ENCODE measurements around the gene CEP63. TPM values are rescaled to one million over a fixed set of nuclear protein-coding genes. Genes with fewer than 3 reads are reported as not detected.

Gene CEP63
- total RNA-seq, 2 experiments from 2014 or later: 13.2 to 15.1 TPM

DNA sequence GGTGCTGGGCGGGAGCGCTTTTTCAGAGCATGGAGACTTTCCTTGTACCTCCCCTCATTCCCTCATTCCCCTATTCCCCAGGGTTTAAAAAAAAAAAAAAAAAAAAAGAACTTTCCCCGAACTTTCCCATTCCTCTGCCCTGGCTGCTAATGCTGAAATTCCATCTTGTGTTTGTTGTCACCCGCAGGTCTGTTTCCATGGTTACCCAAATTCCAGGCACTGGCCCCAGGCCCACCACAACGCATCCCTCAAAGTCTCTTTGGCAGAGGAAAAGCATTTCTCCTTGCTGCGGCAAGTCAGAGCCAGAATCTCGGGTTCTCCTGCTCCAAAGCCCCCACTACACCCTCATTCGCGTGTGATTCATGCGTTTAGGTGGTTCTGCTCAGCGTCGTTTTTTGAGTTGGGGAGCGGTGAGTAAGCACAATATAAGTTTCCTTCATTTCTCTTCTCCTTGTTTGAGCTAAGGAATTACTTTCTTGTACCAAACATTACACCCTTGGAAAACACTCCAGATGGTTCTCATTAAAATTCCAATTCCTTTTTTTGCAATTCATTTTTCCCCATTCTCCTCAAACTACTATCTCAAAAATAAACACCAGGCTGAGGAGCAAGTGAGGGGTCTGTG lies 21.7 kb upstream of the CEP63 start:
- ATAC-seq (ENCODE audit: poor library complexity): no peak
- Histone ChIP-seq H3K4me3 (ENCODE audit: low read length) (no peak overlapping the region), H3K4me1 (ENCODE audit: insufficient read depth, low read length) (no peaks in the 10 kb centered on the region), H3K36me3 (ENCODE audit: insufficient read depth, low read length) (no peaks in the 10 kb centered on the region), H3K9me3 (ENCODE audit: control insufficient read depth in 1 of 2, insufficient read depth in 1 of 2, low read length in 2 of 2) (no peaks in the 10 kb centered on the region), H3K27ac (ENCODE audit: low read depth in 1 of 2, low read length in 2 of 2) (no peak overlapping the region), H3K27me3 (ENCODE audit: control insufficient read depth in 1 of 2, insufficient read depth in 2 of 2, low read length in 2 of 2) (no peaks in the 10 kb centered on the region)
- DNase-seq: no peak
- H3K36me3 Mint-ChIP-seq (ENCODE audit: low read depth): no peaks in the 10 kb centered on the region
- no peaks in the 10 kb centered on the region for H3K9me3 Mint-ChIP-seq
- no peak overlapping the region for H3K27ac Mint-ChIP-seq
- POLR2A ChIA-PET: no interaction called here
- no peak for TF ChIP-seq CTCF (IDR thresholded peaks at IDR 0.05)
- peaks cover 5% of the 10 kb centered on the region for H3K27me3 Mint-ChIP-seq
- CTCF ChIA-PET: no interaction called here
- no peak overlapping the region for H3K4me3 Mint-ChIP-seq
- no peaks in the 10 kb centered on the region for H3K4me1 Mint-ChIP-seq (ENCODE audit: low read depth)
- intact Hi-C loops (cut with DNase I, micrococcal nuclease): no loop called here

DNA sequence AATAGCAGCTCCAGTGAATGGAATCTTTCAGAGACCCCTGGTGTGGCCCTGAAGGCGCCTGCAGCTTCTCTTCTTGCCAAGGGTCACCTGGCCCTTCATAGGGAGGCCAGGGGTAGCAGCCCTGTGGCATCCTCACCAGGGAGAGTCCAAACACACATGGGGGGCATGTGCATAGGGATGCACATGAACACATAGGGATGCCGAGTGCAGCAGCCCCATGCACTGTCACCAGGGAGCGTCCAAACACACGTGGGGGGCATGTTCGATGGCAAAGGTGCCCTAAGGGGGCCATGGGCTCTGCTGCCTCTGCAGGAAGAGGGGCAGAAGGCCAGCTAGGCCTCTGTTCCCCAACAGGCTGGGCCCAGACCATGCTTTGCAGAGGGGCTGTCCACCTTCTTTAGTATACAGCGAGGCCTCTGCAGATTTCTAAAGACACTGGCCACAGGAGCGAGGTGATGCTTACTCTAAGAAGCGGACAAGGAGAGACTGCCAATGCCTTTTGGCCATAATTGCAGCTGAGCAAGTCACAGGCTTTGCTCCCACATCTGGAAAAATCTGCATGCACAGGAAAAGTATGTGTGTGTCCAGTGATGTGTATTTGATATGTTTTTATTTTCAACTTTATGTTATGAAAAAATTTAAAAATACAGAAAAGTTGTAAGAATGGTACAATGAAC lies 21.0 kb upstream of the CEP63 start:
- no peaks in the 10 kb centered on the region for H3K4me1 ChIP-seq (ENCODE audit: insufficient read depth, low read length)
- H3K4me3 Mint-ChIP-seq: no peak overlapping the region
- ATAC-seq (ENCODE audit: poor library complexity) (no peak), DNase-seq (no peak)
- intact Hi-C loops (cut with DNase I, micrococcal nuclease): no loop called here
- no peaks in the 10 kb centered on the region for H3K4me1 Mint-ChIP-seq (ENCODE audit: low read depth)
- TF ChIP-seq CTCF (IDR thresholded peaks at IDR 0.05): no peak
- H3K9me3 Mint-ChIP-seq: no peaks in the 10 kb centered on the region
- H3K27me3 Mint-ChIP-seq: peaks cover 5% of the 10 kb centered on the region
- H3K27me3 ChIP-seq (ENCODE audit: control insufficient read depth in 1 of 2, insufficient read depth in 2 of 2, low read length in 2 of 2): no peaks in the 10 kb centered on the region
- H3K9me3 ChIP-seq (ENCODE audit: control insufficient read depth in 1 of 2, insufficient read depth in 1 of 2, low read length in 2 of 2): no peaks in the 10 kb centered on the region
- POLR2A ChIA-PET: no interaction called here
- no peaks in the 10 kb centered on the region for H3K36me3 ChIP-seq (ENCODE audit: insufficient read depth, low read length)
- H3K27ac Mint-ChIP-seq: no peak overlapping the region
- no peak overlapping the region for H3K4me3 ChIP-seq (ENCODE audit: low read length)
- CTCF ChIA-PET: no interaction called here
- no peak overlapping the region for H3K27ac ChIP-seq (ENCODE audit: low read depth in 1 of 2, low read length in 2 of 2)
- H3K36me3 Mint-ChIP-seq (ENCODE audit: low read depth): no peaks in the 10 kb centered on the region

DNA sequence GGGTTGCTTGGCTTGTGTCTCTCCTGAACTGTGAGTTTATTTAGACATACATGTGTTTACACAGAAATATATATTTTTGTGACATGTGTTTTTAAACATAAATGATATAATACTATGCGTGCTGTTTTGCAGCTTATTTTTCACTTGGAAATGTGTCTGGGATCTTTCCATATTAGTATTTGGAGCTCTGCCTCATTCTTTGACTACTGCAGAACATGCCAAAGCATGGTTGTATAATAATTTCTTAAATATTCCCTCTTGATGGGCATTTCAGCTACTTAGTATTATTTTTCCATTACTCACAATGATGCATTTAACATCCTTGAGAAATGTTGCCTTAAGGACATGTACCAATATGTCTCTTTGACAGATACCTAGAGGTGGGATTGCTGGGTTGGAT lies 19.5 kb upstream of the CEP63 start:
- H3K36me3 ChIP-seq (ENCODE audit: insufficient read depth, low read length): no peaks in the 10 kb centered on the region
- H3K4me1 Mint-ChIP-seq (ENCODE audit: low read depth): no peaks in the 10 kb centered on the region
- H3K4me3 Mint-ChIP-seq: no peak overlapping the region
- ChIA-PET CTCF (interaction anchor here (0.7 kb wide), 1 partner anchor 926 kb away, joined by 3 read pairs; no protein-coding TSS in a partner anchor), POLR2A (no interaction called here)
- no peaks in the 10 kb centered on the region for H3K9me3 Mint-ChIP-seq
- H3K9me3 ChIP-seq (ENCODE audit: control insufficient read depth in 1 of 2, insufficient read depth in 1 of 2, low read length in 2 of 2): no peaks in the 10 kb centered on the region
- no peaks in the 10 kb centered on the region for H3K4me1 ChIP-seq (ENCODE audit: insufficient read depth, low read length)
- no peaks in the 10 kb centered on the region for H3K27me3 ChIP-seq (ENCODE audit: control insufficient read depth in 1 of 2, insufficient read depth in 2 of 2, low read length in 2 of 2)
- no peak for TF ChIP-seq CTCF (IDR thresholded peaks at IDR 0.05)
- no peak overlapping the region for H3K27ac ChIP-seq (ENCODE audit: low read depth in 1 of 2, low read length in 2 of 2)
- H3K4me3 ChIP-seq (ENCODE audit: low read length): no peak overlapping the region
- H3K27ac Mint-ChIP-seq: no peak overlapping the region
- no peaks in the 10 kb centered on the region for H3K36me3 Mint-ChIP-seq (ENCODE audit: low read depth)
- intact Hi-C loops (cut with DNase I, micrococcal nuclease): no loop called here
- ATAC-seq (ENCODE audit: poor library complexity) (no peak), DNase-seq (no peak)
- H3K27me3 Mint-ChIP-seq: no peaks in the 10 kb centered on the region

All from CD4-positive, alpha-beta T cell (primary cell).